ENCODE measurements around the gene AGPAT2.
"Not testable (repeated sequence)": the region's sequence is repeated elsewhere in the genome, so short reads cannot be mapped to it uniquely, and the experiment has no call there.

AGPAT2 gene

DNA sequence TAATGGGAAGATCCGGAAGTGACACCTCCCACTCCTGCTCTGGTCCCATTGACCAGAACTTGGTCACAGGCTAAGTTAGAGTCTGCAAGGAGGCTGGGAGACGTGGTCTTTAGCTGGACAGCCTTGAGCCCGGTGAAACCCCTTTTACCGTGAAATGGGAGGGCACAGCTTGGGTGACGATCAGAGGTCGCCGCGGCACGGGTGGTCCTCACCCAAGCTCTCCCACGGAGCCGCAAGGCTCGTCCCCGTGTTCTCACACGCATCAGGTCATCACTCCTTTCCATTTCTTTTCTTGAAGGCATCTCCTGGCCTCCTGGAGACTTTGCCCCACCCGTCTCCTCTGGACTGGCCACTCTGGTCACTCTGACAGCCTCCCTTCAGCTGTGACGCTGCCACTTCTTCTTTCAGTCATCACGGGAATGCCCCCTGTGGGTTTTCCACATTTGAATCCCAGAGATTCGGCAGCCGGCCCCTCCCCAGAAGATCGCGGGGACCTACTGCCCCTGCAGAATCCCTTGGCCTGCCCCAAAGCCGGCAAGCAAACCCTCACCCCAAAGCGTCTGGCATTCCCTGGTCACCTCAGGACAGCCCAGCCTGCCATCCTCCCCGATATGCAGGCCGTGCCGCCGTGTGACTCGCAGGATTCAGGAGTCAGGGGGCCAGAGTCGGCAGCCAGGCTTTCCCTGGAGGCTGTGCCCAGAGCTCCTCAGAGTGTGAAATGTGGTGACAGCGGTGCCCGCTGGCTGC, 43.5 kb downstream of the AGPAT2 start:
- DNase-seq: no peak

- DNase-seq: no peak
These were observed 44.8 kb downstream of the AGPAT2 start for GRCh38 chr9:136642439-136642921.

DNA sequence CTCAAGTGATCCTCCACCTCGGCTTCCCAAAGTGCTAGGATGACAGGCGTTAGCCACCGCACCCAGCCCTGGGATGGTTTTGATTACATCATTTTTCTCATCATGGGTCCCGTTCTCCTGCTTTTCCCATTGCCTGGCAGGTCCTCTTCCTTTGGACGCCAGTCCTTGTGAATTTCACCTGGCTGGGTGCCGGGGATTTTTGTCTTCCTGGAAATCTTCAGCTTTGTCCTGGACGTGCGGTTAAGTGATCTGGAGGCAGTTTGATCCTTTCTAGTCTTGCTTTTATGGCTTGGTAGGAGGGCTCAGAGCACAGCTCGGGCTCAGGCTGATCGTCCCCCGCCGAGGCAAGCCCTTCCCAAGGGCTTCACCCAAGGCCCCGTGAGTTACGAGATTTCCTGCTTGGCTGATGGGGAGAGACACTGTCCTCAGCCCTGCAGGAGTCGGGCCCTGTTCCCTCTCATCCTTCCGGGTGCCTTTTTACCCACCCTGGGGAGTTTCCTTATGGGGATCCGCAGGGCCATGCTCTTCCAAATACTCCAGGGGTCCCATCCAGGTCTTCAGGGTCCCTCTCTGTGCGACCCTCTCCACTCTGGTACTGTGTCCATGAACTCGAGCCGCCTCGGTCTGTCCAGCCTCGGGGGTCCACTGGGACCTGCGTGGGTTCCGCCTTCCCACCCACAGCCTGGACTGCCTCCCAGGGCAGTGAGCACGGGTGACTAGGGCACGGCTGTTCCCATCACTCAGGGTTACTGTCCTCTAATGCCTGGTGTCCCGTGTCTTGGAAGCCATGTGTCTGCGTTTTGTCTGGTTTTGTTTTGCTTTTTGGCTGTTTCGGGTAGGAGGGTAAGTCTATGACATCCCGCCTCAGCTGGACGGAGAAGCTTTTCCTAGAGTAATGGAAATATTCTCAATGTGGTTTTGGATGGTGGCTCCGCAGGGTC, 46.8 kb downstream of the AGPAT2 start:
- DNase-seq: no peak

- DNase-seq: no peak
These were observed 52.4 kb downstream of the AGPAT2 start for GRCh38 chr9:136634904-136635303.

- DNase-seq: not testable (repeated sequence)
These were observed 54.7 kb downstream of the AGPAT2 start for GRCh38 chr9:136632491-136633106.

- DNase-seq: peak; percentile 25
These were observed 55.2 kb downstream of the AGPAT2 start for GRCh38 chr9:136632072-136632471.

DNA sequence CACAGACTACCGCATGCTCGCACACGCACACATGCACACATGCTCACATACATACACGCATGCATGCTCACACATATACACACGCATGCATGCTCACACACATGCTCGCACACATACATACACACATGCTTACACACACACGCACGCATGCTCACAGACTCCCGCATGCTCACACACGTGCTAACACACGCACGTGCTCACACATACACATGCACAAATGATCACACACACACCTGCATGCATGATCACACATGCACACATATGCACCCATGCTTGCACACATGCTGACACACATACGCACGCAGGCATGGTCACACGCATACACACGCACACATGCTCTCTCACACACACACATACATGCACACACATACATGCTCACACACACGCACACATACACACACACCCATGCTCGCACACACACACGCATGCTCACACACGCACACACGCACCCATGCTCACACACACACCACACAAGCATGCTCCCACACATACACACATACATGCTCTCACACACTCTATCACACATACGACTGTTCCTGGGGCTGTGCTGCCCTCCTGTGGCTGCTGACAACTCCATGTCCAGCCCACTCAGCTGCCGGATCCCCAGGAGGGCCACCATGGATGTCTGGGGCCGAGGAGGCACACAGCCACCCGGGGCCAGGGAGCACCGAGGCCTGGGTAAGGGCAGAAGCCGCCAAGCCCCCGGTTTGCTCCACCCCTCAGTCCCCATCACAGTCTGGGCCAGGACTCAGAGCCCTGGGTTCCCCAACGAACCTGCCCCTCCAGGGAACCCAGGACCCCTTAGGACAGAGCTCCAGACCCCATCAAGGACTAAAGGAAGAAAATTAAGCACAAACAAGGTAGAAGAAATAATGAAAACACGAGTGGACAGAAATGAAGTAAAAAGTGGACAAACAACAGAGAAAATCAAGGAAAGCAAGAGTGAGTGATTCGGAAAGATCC, 55.9 kb downstream of the AGPAT2 start:
- peak; percentile 86 for DNase-seq

GRCh38 chr9:136630662-136630992, 56.6 kb downstream of the AGPAT2 start:
- no peak for DNase-seq

DNA sequence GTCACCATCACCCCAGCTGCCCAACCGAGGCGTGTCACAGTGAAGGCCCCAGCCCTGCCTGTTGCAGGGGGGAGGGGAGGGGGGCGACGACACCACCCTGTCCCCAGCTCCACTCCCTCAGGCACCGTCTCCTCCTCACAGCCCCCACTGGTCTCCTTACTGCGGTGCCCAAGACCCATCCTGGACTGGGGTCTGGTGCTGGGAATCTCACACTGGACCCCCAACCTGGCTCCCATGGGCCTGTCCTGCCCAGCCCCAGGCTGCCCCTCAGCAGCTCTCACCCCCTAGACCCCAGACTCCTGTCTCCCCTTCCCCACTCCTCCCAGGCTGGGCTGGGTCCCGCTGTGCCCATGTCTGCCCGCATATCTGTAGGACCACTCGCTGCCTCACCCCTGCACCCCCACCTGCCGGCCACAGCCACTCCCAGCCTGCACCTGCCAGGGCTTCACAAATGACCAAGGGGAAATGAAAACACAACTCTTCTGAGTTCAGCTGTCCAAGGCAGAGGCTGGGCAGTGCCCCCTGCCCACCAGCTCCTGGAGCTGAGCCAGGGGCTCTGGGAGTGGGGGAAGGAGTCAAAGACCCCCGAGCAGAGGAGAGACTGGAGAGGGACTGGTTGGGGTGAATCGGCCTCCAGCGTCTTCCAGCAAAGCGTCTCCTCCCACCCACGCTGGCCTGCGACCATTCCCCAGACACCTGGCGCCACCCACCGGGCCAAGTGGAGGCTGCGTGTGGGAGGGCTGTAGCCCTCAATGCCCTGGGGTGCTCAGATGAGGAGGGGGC, 57.2 kb downstream of the AGPAT2 start:
- peak; percentile 73 for DNase-seq

DNA sequence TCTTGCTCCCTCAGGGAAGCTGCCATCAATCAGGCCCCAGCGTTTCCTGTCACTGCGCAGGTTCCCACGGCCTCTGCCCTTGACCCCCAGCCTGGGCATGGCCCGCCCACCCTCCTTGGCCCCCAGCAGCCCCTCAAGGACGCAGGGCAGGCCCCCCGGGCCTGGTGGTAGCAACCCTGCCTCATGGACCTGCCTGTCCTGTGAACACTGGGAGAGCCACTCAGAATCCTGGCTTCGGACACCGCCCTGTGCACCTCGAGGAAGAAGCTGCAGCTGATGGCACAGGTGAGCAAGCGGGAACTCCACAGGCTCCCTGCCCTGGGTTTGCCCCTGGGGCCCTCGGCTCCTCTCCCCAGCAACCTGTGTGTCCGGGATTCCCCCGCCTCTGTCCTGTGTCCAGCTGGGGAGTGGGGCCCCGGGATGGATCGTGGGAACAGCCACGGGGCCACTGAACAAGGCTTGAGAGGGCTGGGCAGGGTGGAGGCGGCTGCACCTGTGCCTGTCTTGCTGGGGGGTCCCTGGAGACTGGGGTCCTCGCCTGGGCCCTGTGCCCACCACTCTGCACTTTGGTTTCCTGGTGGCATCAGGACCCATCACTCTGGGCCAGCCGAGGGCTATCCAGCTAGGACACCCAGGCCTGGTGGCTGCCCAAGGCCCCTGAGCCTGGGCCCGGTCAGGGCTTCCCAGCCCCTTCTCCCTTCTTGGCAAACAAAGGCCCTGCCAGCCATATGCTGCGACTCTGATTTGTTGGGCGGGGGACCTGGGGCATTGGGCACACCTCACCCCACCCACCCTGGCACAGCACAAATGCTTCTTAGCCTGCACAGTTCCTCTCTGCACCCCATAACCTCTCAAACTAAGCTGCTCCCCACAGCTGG, 58.0 kb downstream of the AGPAT2 start:
- no peak for DNase-seq

- DNase-seq: no peak
These were observed 59.0 kb downstream of the AGPAT2 start for GRCh38 chr9:136628268-136628667.

GRCh38 chr9:136627703-136628102, 59.6 kb downstream of the AGPAT2 start:
- no peak for DNase-seq

- DNase-seq: no peak
These were observed 60.3 kb downstream of the AGPAT2 start for GRCh38 chr9:136626740-136627642.

GRCh38 chr9:136626066-136626725, 61.1 kb downstream of the AGPAT2 start:
- DNase-seq: no peak

DNA sequence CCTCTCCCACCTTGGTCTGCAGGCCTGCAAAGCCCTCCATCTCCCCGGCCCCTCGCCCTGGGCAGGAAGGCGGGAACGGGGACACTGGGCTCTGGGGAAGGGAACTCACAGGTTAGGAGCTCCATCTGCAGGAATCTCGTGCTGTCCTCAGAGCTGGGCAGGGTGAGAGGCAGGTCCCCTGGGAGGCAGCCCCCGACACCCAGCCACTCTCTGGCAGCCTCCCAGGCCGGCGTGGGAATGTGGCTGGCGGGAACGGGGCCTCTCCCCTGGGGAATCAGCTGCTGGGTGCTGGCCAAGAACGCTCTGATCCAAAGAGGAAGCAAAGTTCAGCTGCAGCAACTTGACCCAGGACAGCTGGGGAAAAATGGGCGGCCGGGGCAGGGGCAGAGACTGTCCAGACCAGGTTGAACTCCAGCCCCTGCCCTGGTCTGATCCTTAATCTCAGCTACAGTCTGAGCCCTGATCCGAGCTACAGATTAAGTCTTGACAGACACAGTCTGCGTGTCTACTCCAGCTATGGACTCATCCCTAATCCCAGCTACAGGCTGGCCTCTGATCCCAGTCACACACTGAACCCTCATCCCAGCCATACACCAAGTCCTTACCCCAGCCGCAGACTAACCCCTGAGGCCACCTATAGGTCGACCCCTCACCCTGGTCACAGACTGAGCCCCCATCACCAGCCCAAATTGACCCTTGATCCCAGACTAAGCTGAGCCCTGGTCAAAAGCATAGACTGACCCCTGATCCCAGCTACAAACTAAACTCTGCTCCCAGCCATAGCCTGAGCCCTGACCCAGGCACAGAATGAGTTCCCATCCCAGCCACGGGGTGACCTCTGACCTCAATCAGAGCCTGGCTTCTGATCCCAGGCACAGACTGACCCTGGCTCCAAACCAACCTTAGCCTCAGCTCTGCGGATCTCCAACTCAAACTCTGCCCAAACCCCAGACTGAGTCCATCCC, 61.9 kb downstream of the AGPAT2 start:
- no peak for DNase-seq

DNA sequence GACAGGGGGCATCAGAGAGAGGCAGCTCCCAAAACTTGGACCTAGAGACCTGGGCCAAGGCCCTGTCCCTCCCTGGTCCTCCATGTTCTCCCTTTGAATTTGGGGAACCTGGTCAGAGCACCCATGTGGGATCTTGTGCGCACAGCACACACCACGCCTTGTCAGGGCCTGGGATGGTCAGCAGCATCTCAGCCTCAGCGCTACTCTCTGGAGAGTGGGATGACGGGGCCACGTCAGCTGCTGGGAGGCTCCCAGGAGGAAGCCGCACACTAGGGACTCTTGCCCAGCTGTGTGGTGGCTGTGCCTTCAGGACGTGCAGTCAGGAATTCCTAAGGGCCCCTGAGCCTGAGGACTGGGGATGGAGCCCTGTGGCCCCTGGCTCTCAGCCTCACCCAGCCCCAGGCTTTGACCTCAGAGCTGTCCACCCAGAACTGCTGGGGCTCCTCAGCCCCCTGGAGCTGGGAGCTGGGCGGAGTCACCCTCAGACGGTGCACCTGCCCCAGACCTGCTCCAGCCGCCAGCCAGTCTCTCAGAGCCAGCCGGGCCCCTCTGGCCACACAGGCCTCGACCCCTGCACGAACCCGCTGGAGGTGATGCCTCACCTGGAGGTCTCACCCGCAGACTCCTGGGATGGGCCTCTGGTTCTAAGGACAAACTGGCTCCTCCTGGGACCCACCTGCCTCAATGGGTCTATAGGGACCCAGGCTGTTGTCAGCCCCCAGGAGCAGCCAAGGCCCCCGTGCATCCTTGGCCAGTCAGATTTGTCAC, 62.9 kb downstream of the AGPAT2 start:
- DNase-seq: no peak

GRCh38 chr9:136623842-136624183, 63.4 kb downstream of the AGPAT2 start:
- DNase-seq: no peak

Measured in CD4-positive, alpha-beta T cell treated with Interleukin-6 for 4 hours (primary cell).